IMR-90 (cell line): ENCODE results near the gene ZNF778.

Experiments
- BHLHE40 ChIP-seq: fragments of 150-350 bp; IDR thresholded peaks from 2 replicates; pipeline ENCODE4 v1.6.1; 2016; ENCODE audit warnings: mild to moderate bottlenecking, low read depth, low read length
- POLR2A ChIP-seq: IDR thresholded peaks from 2 replicates; pipeline ENCODE4 v1.6.1; 2012; ENCODE audit warnings: mild to moderate bottlenecking, low read depth, low read length

GRCh38 chr16:89264800-89265550 lies 47.5 kb downstream of the ZNF778 start:
- no peak for TF ChIP-seq POLR2A
- no peak for TF ChIP-seq BHLHE40
